ENCODE data around the gene TSC22D4.

The TSC22D4 gene

GRCh38 chr7:100428967-100429636 is 49.9 kb downstream of the TSC22D4 start:
- no peaks in the 10 kb centered on the region for H3K27me3 ChIP-seq (replicated peaks)
- peak overlapping the region; percentile 66 for H3K4me3 ChIP-seq (ENCODE audit: low read depth, low read length)
- H3K27ac ChIP-seq: peak overlapping the region; percentile 96
- DNase-seq: peak; percentile 100
- in situ Hi-C loops (cut with HindIII; ENCODE audit: low pct_ligation_motif_present, low sequenced_read_pairs): no loop called here
- peak; percentile 21 for TF ChIP-seq CTCF (IDR thresholded peaks at IDR 0.05; ENCODE audit: low read depth, low read length, missing control alignments)
- H3K36me3 ChIP-seq (replicated peaks): peaks cover 12% of the 10 kb centered on the region

DNA sequence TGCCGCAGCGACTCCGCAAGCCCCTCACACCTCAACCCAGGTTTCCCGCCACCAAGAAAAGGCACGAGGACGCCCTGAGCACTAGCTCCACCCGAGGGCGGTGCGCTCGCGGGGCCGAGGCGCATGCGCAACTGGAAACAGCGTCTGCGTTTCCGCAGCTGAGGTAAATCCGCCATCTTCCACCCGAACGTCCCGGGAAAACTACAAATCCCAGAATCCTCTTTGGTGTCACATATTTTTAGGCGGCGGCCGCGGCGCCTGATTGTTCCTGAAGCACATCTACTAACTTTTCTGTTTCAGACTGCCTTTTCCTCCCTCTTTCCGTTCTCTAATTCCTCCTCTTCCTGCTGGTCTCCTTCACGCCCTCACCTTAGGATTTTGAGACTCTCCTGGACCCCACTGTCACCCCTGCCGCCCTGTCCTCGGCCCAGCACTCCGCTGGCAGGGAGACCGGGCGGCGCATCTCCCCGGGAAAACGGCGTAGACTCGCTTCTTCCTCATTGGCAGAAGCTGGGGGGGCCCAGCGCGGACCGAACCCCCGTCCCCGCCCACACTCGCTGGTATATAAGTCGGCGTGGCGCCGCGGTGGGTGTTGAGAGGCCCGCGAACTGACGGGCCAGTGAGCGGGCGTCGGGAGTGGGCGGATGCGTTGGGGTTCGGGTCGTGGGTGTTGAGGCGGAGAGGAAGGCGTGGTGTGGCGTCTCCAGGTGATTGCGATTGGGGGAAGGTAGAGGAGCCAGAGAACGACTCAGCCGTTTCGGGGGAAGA is 50.6 kb downstream of the TSC22D4 start, which contains the start of gene ZCWPW1:
Gene ZCWPW1 (minus strand): TSS at position 505 of the 768 bp plus-strand sequence. CDS start 8,054 bp downstream, outside the sequence.
- peak within 1 kb of the TSS; percentile 96 for H3K27ac ChIP-seq
- TF ChIP-seq CTCF (IDR thresholded peaks at IDR 0.05; ENCODE audit: low read depth, low read length, missing control alignments): no peak
- in situ Hi-C loops (cut with HindIII; ENCODE audit: low pct_ligation_motif_present, low sequenced_read_pairs): no loop called here
- peak within 1 kb of the TSS; percentile 66 for H3K4me3 ChIP-seq (ENCODE audit: low read depth, low read length)
- peaks cover 5% of the 10 kb centered on the region for H3K36me3 ChIP-seq (replicated peaks)
- peak; percentile 96 for DNase-seq
- H3K27me3 ChIP-seq (replicated peaks): no peaks in the 10 kb centered on the region

- in situ Hi-C loops (cut with HindIII; ENCODE audit: low pct_ligation_motif_present, low sequenced_read_pairs): no loop called here
- Histone ChIP-seq H3K27ac (no peak overlapping the region), H3K36me3 (replicated peaks) (peaks cover 2% of the 10 kb centered on the region), H3K4me3 (ENCODE audit: low read depth, low read length) (peak overlapping the region; percentile 66), H3K27me3 (replicated peaks) (no peaks in the 10 kb centered on the region)
- TF ChIP-seq CTCF (IDR thresholded peaks at IDR 0.05; ENCODE audit: low read depth, low read length, missing control alignments): no peak
- no peak for DNase-seq
These were observed 51.2 kb downstream of the TSC22D4 start for GRCh38 chr7:100427762-100428198.

- TF ChIP-seq CTCF (IDR thresholded peaks at IDR 0.05; ENCODE audit: low read depth, low read length, missing control alignments): no peak
- in situ Hi-C loops (cut with HindIII; ENCODE audit: low pct_ligation_motif_present, low sequenced_read_pairs): no loop called here
- Histone ChIP-seq H3K27me3 (replicated peaks) (no peaks in the 10 kb centered on the region), H3K27ac (no peak overlapping the region), H3K4me3 (ENCODE audit: low read depth, low read length) (no peak overlapping the region), H3K36me3 (replicated peaks) (peaks cover under 1% of the 10 kb centered on the region)
- no peak for DNase-seq
These were observed 52.5 kb downstream of the TSC22D4 start for GRCh38 chr7:100426516-100426915.

GRCh38 chr7:100425347-100425746 is 53.7 kb downstream of the TSC22D4 start:
- Histone ChIP-seq H3K27me3 (replicated peaks) (no peaks in the 10 kb centered on the region), H3K36me3 (replicated peaks) (no peaks in the 10 kb centered on the region), H3K4me3 (ENCODE audit: low read depth, low read length) (no peak overlapping the region), H3K27ac (no peak overlapping the region)
- in situ Hi-C loops (cut with HindIII; ENCODE audit: low pct_ligation_motif_present, low sequenced_read_pairs): no loop called here
- no peak for TF ChIP-seq CTCF (IDR thresholded peaks at IDR 0.05; ENCODE audit: low read depth, low read length, missing control alignments)
- no peak for DNase-seq
